ENCODE results near the gene CCR7.

The CCR7 gene

DNA sequence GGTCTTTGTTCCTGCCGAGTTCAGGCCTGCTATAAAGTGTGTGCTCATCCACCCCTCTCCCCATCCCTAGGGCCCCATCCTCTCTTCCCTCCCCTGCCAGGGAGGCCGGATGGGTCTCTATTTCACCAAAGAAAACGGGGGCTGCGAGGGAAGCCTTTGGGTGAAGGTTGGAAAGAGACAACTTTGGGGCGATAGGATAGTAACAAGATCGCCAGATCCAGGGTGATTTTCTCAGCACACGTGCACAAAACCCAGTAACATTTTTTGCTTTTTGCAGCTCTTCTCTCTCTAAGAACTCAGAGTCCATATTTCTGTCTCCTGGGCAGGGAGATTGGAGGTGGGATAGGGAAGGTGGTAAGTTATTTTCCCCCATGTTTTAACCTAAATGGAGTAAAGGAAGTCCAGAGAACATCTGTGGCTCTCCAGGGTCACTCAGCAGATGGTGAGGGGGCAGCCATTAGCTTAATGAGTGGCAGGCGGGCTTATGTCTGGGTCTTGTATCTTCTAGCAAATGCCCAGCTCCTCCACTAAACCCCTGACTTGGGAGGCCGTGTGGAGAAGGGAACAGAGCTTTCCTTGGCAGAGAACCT, 6.9 kb downstream of the CCR7 start:
- H3K79me2 ChIP-seq (ENCODE audit: low read length) = no peaks in the 10 kb centered on the region
- no peaks in the 10 kb centered on the region for H4K20me1 ChIP-seq (ENCODE audit: insufficient read depth, low read length)
- no peak for DNase-seq
- H3K9me3 ChIP-seq (replicated peaks; ENCODE audit: insufficient read depth, low read length) = no peaks in the 10 kb centered on the region
- no peaks in the 10 kb centered on the region for H3K36me3 ChIP-seq (replicated peaks; ENCODE audit: insufficient read depth, low read length)
- TF ChIP-seq, protein P1, sequence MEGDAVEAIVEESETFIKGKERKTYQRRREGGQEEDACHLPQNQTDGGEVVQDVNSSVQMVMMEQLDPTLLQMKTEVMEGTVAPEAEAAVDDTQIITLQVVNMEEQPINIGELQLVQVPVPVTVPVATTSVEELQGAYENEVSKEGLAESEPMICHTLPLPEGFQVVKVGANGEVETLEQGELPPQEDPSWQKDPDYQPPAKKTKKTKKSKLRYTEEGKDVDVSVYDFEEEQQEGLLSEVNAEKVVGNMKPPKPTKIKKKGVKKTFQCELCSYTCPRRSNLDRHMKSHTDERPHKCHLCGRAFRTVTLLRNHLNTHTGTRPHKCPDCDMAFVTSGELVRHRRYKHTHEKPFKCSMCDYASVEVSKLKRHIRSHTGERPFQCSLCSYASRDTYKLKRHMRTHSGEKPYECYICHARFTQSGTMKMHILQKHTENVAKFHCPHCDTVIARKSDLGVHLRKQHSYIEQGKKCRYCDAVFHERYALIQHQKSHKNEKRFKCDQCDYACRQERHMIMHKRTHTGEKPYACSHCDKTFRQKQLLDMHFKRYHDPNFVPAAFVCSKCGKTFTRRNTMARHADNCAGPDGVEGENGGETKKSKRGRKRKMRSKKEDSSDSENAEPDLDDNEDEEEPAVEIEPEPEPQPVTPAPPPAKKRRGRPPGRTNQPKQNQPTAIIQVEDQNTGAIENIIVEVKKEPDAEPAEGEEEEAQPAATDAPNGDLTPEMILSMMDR (IDR thresholded peaks at IDR 0.05; ENCODE audit: low read length) = no peak
- TF ChIP-seq EZH2phosphoT487 (IDR thresholded peaks at IDR 0.05; ENCODE audit: low read length) (no peak), EZH2 (optimal IDR thresholded peaks at IDR 0.05; ENCODE audit: low read depth, low read length) (no peak)
- no peak overlapping the region for H3K9ac ChIP-seq (ENCODE audit: low read length)
- H2AFZ ChIP-seq (ENCODE audit: low read length) = no peak overlapping the region
- no peak overlapping the region for H3K4me2 ChIP-seq (ENCODE audit: low read depth, low read length)
- H3K4me3 ChIP-seq (ENCODE audit: low read length) = no peak overlapping the region
- no peak overlapping the region for H3K27ac ChIP-seq (ENCODE audit: low read length)
- H3K4me1 ChIP-seq (ENCODE audit: low read length) = peaks cover 31% of the 10 kb centered on the region
- no peaks in the 10 kb centered on the region for H3K9me2 ChIP-seq (replicated peaks; ENCODE audit: insufficient read depth, low read length)
- peaks cover 21% of the 10 kb centered on the region for H3F3A ChIP-seq (ENCODE audit: insufficient read depth, low read length)
- H3K27me3 ChIP-seq (replicated peaks; ENCODE audit: insufficient read depth, low read length) = peaks cover 44% of the 10 kb centered on the region

DNA sequence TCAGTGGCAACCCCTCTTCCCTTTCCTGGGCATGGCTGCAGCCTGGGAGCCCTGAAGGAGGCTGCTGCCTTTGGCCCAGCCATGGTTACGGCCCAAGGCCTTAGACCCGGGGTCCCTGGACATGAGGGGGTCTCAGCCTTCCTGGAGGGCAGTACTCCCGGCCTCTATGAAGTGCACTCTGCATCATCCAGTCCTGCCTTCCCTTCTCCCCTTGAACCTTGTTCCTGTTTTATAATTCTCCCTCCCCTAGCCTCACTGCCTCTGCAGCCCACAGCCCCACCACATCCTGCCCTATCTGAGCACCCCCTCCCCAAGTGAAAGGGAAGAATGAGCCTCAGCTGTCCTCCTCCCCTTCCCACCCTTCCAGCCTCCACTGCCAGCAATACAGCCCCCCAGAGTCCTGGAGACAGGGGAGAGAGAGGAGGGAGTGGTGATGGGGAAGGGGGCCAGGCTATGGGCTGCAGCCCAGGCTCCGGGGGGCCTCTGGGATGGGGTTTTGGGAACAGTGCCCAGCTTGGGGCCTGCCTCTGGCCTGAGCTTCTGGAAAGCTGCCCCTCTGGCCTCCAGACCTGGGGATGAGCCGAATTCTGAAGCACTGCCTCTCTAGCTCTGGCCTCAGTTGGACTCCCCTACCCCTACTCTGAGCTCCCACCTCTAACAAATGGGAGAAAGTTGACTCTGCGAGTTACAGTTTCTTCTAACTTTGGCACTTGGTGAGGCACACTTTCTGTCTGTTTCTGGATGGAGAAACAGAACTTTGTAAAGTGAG, 7.6 kb downstream of the CCR7 start:
- H2AFZ ChIP-seq (ENCODE audit: low read length) = no peak overlapping the region
- H3K9me3 ChIP-seq (replicated peaks; ENCODE audit: insufficient read depth, low read length) = no peaks in the 10 kb centered on the region
- H3K4me3 ChIP-seq (ENCODE audit: low read length) = no peak overlapping the region
- no peaks in the 10 kb centered on the region for H3K9me2 ChIP-seq (replicated peaks; ENCODE audit: insufficient read depth, low read length)
- H4K20me1 ChIP-seq (ENCODE audit: insufficient read depth, low read length) = no peaks in the 10 kb centered on the region
- H3K27ac ChIP-seq (ENCODE audit: low read length) = no peak overlapping the region
- H3F3A ChIP-seq (ENCODE audit: insufficient read depth, low read length) = peaks cover 21% of the 10 kb centered on the region
- TF ChIP-seq, protein P1 (IDR thresholded peaks at IDR 0.05; ENCODE audit: low read length) = no peak
- TF ChIP-seq EZH2 (optimal IDR thresholded peaks at IDR 0.05; ENCODE audit: low read depth, low read length) = no peak
- TF ChIP-seq EZH2phosphoT487 (IDR thresholded peaks at IDR 0.05; ENCODE audit: low read length) = no peak
- H3K4me2 ChIP-seq (ENCODE audit: low read depth, low read length) = no peak overlapping the region
- no peak overlapping the region for H3K9ac ChIP-seq (ENCODE audit: low read length)
- peaks cover 37% of the 10 kb centered on the region for H3K27me3 ChIP-seq (replicated peaks; ENCODE audit: insufficient read depth, low read length)
- H3K4me1 ChIP-seq (ENCODE audit: low read length) = peaks cover 31% of the 10 kb centered on the region
- no peaks in the 10 kb centered on the region for H3K79me2 ChIP-seq (ENCODE audit: low read length)
- H3K36me3 ChIP-seq (replicated peaks; ENCODE audit: insufficient read depth, low read length) = no peaks in the 10 kb centered on the region
- no peak for DNase-seq

DNA sequence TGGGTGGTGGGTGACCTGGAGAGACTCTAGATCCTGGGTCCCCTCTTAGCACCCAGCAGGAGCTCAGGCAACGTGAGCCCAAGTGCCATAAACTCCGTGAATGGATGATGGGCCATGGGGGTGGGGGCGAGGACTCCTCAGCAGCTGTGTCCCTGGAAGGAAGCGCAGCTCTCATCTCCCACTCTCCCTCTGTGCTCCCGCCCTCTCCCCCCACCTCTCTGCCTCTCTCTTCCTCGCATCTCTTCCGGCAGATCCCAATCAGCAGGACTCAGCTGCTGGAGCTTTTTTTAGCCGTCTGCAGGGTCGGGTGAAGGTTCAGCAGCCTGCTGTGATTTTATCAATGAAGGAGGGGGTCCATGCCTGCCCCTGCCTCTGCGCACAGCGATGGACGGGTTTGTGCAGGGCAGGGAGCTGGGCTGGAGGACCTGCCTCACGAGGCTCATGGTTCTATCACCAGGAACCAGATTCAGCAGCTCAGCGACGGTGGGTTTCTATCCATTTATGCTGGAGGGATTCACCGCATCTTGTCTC, 8.3 kb downstream of the CCR7 start:
- no peak overlapping the region for H2AFZ ChIP-seq (ENCODE audit: low read length)
- H3K9me2 ChIP-seq (replicated peaks; ENCODE audit: insufficient read depth, low read length) = no peaks in the 10 kb centered on the region
- H3K9ac ChIP-seq (ENCODE audit: low read length) = no peak overlapping the region
- H3K79me2 ChIP-seq (ENCODE audit: low read length) = no peaks in the 10 kb centered on the region
- H3K4me3 ChIP-seq (ENCODE audit: low read length) = no peak overlapping the region
- no peak for DNase-seq
- peaks cover 17% of the 10 kb centered on the region for H3F3A ChIP-seq (ENCODE audit: insufficient read depth, low read length)
- H3K4me2 ChIP-seq (ENCODE audit: low read depth, low read length) = no peak overlapping the region
- no peaks in the 10 kb centered on the region for H3K36me3 ChIP-seq (replicated peaks; ENCODE audit: insufficient read depth, low read length)
- no peak overlapping the region for H3K27ac ChIP-seq (ENCODE audit: low read length)
- no peaks in the 10 kb centered on the region for H3K9me3 ChIP-seq (replicated peaks; ENCODE audit: insufficient read depth, low read length)
- no peaks in the 10 kb centered on the region for H4K20me1 ChIP-seq (ENCODE audit: insufficient read depth, low read length)
- TF ChIP-seq, protein P1 (IDR thresholded peaks at IDR 0.05; ENCODE audit: low read length) = no peak
- TF ChIP-seq EZH2phosphoT487 (IDR thresholded peaks at IDR 0.05; ENCODE audit: low read length) = no peak
- no peak for TF ChIP-seq EZH2 (optimal IDR thresholded peaks at IDR 0.05; ENCODE audit: low read depth, low read length)
- peaks cover 26% of the 10 kb centered on the region for H3K4me1 ChIP-seq (ENCODE audit: low read length)
- peaks cover 36% of the 10 kb centered on the region for H3K27me3 ChIP-seq (replicated peaks; ENCODE audit: insufficient read depth, low read length)
